Ecto neural progenitor cell (in vitro differentiated cells): ENCODE measurements around the gene APBB2.

ENCODE experiments used
- DNase-seq: peaks from one replicate; pipeline ENCODE4 v3.0.0-alpha.2; 2018; ENCODE audit warnings: low spot score

Gene APBB2

DNA sequence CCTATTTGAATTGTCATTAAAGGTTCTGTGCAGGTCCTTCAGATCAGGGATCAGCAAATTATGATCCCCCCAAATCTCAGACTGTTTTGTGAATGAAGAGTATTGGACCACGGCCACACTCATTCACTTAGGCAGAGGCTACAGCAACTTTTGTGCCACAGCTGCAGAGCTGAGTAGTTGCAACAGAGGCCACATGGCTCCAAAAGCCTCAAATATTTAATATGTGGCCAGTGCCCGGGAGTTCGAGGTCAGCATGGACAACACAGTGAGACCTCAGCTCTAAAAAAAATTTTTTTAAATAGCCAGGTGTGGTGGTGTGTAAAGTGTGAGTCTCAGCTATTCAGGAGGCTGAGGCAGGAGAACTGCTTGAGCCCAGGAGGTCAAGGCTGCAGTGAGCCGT, 363.8 kb downstream of the APBB2 start:
- no peak for DNase-seq

DNA sequence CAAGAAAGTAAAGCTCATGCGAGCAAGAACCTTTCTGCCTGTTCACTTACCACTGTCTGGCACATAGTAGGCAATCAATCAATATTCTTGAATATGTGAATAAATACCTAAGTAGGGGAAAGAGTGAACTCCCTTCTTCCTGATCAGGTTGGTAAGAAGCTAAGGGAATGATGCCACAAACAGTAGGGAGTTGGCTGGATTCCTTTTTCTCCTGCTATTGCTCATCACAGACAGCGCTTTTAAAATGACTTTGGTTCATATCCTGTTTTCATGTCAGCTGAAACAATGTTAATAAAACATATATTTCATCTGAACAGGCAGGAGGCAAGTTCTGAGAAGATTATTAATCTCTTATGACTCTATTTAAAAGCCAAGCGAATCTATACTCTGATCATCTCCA, 365.4 kb downstream of the APBB2 start:
- DNase-seq = no peak

DNA sequence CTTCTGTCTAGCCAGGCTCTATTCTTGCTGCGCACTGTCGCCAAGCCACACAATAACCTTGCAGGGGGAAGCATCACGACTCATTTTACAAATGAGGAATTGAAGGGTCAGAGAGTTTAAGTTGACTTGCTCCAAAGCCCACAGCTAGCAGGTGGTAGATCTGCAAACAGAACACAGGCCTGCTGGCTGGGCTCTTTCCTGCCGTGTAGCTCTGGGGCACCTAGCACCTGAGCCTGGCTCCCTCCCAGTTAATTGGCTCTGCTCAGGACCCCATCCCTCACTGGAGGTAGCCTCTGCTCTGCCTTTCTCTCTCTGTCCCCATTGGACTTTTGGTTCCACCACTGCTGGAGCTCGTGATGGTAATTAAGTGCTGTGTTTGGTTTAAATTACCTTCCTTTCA, 366.1 kb downstream of the APBB2 start:
- DNase-seq = no peak

DNA sequence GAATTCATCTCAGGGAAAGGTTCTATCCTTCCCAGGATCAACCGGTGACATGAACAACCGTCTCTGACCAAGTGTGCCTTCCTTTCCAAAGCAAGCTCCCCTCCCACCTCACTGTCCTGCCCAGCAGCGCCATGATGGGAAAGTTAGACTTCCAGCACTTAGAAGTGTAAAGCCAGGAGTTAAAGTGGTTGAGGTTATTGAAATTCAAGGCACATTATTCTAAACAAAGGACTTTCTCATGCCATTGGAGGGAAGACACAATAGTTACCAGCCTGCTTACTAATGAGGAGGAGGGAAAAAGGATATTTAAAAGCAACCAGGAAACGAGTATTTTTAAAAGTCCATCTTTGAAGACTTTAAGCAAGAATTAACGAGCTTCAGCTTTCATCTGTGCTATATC, 367.8 kb downstream of the APBB2 start:
- no peak for DNase-seq

DNA sequence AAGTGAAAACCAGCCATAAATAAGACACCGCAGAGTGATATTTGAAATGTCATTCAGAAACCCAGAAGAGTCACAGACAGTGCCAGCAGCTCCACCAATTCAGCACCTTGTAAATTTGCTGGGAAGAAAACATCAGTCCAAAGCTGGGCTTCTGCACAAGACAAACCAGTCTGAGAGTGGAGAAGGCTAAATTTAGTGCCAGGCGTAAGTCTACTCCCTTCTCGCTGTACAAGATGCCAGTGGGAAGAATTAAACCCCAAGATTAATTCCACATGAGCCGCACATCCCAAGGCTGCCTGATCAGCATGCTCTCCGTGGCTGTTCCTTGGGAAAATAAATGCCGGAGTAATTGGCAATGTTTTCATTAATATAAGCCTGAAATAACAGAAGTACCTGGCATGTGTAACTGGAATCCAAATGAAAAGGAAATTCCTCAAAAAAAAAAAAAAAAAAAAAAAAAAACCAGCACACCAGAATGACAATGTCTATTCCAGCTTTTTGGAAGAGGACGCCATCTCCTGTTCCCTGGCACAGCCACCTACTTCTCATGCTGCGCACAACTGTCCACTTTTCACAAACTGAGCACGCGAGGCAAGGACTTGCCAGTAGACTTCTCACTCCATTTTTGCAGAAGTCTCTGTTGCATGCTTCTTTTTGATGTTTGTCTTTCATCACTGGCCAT, 369.0 kb downstream of the APBB2 start:
- DNase-seq = no peak

DNA sequence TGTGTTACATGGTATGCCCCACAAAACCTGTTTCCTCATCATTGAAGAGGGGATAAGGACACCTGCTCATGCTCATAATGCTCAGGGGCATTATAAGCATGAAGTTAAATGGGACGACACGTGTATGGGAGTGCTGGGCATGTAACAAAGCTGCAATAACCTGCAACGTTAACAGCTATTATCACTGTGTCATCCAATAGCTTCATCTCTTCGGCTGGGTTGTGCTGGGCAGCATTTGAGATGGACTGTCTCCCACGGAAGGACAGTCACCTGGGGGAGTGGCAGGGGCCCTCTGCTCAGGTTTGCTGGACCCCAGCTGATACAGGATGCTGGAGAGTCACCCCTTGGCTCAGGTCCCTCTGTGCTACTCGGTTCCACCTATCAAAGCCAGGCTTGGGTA, 370.1 kb downstream of the APBB2 start:
- no peak for DNase-seq

DNA sequence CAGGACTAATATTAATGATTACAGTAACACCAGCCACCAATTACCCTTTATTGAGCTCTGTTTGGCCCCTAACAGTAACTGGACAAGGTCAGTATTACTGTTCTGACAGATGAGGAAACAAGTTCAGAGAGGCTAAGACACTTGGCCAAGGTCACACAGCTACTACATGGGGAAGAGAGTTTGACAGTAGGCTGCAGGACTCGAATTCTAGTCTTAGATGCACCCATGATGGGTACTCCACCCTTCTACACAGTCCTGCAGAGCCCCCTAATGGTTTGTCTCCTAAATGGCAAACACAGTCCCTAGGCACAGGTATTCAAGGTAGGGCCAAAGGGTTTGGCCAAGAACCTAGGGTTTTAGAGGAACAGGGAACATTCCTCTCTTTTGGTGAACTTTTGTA, 370.6 kb downstream of the APBB2 start:
- no peak for DNase-seq

DNA sequence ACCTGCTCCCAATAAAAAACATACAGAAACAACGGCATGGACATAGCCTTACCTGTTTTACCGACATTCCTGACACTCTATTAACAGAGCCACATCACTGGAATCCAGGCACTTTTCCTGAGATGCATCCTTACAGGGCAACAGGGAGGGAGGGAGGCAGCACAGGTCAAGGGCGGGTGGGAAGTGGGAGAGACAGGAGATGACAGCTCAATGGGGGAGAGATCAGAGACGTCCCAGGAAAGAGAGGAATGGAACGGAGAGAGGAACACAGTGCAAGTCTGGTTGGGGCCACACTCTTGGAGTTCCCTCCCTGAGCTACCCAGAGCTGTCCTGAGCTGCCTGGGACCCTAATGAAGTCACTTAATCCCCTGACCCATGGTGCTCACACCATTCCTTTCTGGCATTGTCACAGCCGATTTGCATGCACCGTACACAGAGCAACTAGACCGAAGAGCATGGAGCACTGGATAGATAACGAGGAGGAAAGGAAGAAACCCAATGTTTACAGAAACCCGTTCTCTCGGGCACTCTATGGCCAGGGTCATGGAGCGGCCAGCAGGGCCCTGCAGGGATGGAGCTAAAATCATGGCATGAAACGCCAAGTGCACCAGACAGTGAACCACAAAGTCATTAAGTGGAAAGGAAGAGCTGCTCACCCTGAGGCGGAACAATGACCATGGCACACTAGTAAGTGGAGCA, 371.5 kb downstream of the APBB2 start:
- DNase-seq = no peak

DNA sequence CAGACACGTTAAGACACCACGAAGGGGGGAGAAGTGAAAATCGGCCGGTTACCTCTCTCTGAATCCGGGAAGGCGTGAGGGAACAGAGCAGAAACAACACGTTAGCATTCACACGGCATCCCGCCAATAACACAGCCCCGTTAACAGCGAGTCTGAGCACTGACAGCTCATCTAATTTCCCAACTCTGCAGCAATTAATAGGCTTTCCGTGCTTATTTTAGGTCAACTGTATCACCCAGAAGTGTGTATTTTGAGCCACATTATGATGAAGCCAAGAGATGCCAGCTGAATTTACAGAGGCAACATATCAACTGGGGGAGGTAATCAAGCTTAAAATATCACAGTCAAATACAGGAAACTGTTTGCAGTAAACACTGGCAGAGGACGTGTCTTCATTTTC, 372.0 kb downstream of the APBB2 start:
- no peak for DNase-seq

DNA sequence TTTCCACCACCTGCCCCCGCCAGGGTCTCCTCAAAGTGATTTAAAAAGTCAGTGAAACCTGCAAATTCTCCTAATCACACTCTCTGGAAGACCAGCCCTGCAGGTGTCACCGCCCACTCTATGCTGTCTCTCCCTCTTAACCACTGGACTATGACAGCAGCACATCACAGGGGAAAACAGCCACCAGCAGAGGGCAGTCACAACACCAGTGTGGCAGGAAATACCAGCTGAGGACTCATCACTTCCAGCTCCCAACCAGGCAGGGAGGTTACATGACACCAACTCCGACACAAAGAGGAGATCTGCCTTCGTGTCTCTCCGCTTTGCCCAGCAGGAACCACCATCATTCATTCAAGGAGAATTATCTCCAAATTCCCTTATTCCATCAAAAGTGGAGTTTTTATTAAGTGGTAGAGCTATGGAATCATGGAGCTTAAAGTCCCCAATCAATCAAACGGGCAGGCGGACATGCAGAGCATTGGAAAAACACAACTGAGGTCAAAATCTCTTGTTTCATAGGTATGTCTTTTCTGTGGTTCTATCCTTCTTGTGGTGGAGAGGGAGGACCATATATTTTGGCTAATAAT, 373.3 kb downstream of the APBB2 start:
- DNase-seq = peak; percentile 89

DNA sequence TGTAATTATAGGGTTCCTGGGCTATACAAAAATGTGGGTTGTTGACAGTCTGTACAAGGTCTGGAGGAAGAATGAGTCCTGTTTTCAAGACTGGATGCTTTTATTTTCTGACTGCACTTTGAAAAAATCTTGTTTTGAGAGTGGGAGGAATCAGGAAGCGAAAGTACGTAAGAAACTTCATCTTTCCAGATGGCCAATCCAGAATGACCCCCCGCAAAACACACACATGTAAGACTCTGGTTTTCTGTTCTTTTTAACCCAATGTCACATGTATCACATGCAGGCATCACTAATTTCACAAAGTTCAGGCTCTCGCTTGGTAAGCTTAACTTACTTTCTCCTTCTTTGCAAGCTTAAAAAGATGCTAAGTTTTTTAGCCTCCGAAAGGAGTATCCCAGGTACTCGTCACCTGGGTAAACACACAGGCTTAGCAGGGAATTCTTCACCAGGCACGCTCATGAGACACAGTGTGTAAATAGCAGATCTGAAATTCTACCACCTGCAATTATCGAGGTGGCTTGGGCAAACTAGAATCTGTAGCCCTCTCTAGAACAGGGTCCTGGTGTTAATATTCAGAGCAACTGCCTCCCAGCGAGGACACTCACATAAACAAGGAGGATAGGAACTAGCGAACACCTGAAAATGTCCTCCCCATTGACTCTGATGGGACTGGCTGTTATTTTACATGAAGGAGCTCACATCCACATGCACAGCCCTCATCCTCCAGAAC, 373.9 kb downstream of the APBB2 start:
- DNase-seq = no peak

DNA sequence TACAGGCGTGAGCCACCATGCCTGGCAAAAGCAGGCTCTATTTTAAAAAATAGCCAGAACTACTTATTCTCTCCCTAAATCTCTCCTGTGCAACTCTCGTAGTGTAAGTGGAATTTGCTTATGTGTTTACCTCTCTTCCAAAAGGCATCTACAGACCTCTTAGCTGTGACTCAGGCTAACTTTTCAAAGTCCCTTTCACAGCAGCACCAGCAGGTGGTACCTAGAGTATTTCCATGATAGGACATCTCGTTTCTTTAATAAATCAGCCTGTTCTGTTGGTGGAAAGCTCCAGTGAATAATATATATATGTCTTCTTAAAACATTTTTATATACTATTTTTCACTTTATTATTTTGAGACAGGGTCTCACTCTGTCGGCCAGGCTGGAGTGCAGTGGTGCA, 375.6 kb downstream of the APBB2 start:
- DNase-seq = no peak

DNA sequence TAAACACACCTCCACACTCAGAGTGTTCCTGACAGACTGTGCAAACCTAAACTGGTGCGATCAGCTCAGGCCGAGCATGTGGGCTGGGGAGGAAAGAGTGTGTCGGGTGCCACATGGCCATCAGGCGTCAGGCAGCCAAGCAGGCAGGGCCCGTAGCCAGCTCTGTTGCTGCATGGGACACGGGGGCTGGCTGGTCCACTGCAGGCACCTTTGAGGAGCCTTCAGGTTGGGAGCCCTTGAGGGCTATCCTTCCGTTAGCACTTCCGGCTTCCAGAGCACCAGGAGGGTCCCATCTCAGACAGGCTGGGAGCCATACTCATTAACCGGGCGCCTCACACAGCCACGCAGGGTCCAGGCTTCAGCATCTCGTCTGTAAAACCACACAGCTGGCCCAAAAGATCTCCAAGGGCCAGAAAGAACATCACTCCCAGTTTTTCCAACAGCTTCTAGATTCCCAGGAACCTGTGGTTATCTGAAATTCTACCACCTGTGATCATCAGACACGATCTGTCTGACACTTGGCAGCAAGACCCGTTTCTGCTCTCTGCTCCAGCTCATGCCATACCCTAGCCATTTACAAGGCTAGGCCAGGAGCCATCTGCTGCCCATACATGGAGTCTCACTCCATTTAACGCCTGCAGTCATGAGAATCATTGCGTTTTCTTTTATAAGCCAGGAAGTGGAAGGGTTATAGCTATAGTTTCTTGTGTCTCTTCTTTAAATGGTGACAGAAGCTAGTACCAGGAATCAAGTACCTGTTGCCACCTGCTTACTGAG, 377.1 kb downstream of the APBB2 start:
- DNase-seq = no peak

DNA sequence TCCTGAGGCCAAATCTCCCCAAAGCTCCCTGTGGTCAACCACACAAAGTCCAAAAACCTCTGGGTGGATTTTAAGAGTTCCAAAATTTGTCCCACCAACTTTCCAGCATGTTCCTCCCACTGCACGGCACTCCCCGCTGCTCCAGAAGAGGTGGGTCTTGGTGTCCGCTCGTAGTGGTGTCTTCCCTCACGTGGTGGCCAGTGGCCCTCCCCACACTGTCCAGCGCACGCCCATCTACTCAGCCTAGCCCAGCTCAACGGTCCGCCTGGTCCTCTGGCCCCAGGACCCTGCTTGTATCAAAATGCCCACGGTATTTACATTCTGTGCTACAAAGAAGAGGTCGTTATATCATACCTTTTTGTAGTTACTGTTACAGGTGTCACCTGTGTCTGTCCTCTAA, 381.1 kb downstream of the APBB2 start:
- no peak for DNase-seq

DNA sequence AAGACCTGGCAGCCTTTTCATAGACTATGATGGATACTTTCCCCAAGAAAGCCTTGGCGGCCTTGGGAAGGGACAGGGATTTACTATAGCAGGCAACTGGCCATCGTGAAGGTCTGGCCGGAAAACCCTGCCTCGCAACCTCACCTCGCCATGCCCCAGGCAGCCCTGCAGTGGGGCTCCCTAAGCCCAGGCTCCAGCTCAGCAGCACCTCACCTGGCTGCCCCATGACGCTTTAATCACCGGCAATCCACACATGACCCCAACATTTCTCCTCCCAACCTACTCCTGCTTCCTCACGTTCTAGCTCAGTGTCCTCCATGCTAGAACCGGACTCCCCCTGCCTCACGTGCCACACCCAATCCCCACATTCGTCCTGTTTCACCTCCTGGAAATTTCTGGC, 382.2 kb downstream of the APBB2 start:
- DNase-seq = no peak

DNA sequence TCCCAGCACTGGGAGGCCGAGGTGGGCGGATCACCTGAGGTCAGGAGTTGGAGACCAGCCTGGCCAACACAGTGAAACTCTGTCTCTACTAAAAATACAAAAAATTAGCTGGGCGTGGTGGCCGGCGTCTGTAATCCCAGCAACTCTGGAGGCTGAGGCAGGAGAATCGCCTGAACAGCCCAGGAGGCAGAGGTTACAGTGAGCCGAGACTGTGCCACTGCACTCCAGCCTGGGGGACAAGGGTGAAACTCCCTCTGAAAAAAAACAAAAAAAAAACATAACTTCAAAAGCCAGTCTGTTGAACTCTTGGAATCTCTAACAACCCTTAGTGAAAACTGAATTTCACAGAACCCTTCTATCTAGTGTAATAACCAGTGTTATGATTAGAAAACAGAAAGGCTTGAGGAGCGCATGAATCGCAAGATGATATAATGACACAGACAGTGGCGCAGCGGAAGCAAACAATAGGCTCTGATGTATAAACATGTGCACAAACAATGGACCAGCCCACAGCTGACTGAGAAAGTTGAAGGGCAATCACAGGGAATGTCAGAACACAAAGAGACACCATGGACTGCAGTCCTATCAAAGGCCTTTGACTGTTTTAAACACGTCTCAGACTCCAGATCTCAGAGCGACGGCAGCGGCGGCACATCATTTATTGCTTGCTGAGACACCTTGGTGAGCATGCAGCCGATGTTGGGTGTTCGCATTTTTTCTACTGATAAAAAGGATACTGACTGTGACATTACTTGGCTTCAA, 383.0 kb downstream of the APBB2 start:
- DNase-seq = no peak

DNA sequence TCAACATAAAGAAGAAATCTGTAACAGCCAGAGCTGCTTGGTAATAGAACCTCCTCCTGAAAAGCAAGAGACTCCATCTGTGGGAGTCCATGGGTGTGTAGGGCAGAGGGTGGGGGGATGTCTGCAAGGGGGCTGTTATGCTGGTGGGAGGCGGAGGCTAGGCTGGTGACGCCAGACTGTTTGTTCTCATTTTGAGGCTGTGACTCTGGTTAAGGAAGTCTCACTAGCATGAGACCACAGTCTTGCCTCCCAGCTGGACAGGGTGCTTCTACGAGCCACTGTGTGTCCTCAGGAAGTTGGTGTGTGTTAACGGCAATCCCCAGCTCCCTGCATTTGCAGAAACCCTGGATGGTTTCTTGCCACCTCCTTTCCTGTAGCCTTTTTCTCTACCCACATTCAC, 384.8 kb downstream of the APBB2 start:
- DNase-seq = no peak

DNA sequence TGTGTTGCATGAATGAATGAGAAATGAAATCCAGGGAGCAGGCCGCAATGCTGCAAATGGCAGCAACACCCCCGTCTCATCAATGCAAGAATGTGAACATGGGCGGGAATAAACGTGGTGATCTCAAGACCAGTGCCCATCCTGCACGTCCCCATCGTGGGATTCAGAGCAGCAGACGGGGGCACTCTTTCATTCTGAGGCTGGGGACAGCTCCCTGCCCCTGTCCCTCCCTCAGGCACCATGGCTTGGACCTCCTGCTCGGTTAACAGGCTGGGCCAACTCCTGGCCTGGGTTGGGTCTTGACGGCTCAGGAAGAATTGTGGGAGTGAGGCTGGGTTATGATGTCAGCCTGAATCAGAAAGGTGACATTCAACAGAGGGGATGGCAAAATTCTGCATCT, 385.7 kb downstream of the APBB2 start:
- no peak for DNase-seq

DNA sequence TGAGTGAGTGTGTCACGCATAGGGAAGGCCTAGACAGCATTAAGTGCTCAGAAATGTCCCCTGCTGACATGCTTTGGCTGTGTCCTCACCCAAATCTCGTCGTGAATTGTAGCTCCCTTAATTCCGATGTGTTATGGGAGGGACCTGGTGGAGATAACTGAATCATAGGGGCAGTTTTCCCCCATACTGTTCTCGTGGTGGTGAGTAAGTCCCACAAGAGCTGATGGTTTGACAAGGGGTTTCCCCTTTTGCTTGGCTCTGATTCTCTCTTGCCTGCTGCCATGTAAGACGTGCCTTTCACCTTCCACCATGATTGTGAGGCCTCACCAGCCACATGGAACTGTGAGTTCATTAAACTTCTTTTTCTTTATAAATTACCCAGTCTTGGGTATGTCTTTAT, 386.6 kb downstream of the APBB2 start:
- no peak for DNase-seq

DNA sequence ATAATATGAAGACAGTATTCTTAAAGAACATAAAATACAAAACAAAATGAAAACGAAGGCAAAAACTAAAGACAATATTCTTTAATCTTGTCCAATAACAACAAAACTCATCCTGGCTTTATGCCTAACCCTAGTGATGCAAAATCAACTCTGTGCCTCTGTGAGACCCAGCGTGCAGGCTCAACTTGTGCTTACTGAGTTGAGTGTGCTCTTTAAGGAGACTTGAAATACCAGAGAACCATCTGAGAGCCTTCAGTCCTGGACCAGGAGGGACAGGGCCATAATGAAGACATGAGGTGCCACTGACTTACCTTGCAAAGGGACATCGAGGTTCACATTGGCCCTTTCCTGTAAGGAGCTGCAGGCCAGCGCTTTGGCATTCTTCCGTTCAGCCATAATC, 387.5 kb downstream of the APBB2 start:
- DNase-seq = no peak

DNA sequence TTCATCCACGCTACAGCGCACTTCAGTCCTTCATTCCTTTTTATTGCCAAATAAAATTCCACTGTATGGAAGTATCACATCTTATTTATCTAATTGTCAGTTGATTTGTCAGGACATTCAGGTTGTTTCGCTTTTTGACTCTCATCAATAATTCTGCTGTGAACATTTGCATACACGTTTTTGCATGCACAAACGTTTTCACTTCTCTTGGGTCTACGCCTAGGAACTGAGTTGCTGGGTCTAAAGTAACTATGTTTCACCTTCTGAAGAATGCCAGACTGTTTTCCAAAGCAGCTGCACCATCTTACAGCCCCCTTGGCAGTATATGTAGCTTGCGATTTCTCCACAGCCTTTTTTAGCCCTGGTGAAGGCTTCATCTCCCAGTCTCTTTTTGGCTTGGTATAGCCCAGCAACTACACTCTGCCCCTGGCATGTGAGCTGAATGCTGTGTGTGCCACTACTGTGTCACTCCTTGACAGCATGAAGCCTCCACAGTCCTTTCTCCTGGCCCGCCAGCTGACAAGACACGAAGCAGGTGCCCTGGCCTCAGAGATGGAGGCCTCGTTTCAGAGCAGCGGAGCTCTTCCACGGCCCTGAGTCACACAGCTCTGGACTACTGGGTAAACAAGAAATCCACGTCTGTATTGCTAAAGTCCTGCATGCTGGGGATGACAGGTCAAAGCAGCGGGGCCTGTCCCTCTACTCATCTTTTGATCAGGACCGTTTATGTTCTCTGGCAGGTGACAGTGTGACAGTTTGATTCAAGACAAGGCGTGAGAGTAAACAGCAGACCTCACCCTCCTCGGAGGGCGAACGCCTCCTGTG, 389.1 kb downstream of the APBB2 start:
- DNase-seq = no peak
